ENCODE data around the gene ACOT7. TPM values are rescaled to one million over a fixed set of nuclear protein-coding genes. Genes with fewer than 3 reads are reported as not detected.

Gene ACOT7
- total RNA-seq, 1 experiment from 2014 or later = 36.2 TPM

DNA sequence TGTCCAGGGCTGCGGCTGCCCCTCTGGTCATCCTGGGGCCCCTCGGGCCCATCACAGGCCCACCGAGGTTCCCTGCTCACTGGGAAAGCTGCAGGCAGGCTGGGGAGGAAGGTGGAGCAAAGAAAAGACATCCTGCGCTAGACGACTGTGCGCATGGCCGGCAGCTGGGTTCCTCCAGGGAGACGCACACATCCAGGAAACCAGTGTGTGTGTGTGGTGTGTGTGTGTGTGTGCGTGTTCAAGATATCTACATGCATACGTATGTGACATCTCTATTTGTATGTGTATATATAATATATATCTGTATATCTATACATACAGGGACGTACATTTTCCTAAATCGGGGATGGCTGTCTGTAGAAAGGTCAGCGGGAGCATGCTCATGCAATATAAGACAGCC, 63.7 kb downstream of the ACOT7 start:
- no peak for DNase-seq
- no peaks in the 10 kb centered on the region for H3K9me3 Mint-ChIP-seq (ENCODE audit: low read depth, unreplicated experiment)
- intact Hi-C loops (cut with micrococcal nuclease; ENCODE audit: unreplicated experiment) = no loop called here
- no peaks in the 10 kb centered on the region for H3K36me3 Mint-ChIP-seq (ENCODE audit: insufficient read depth, unreplicated experiment)
- H3K27me3 Mint-ChIP-seq (ENCODE audit: unreplicated experiment) = no peaks in the 10 kb centered on the region
- no peak overlapping the region for H3K4me3 Mint-ChIP-seq (ENCODE audit: low read depth, unreplicated experiment)
- BruUV-seq (replicated peaks) = no TSS peak
- no peaks in the 10 kb centered on the region for H3K4me1 Mint-ChIP-seq (ENCODE audit: low read depth, unreplicated experiment)
- no peak overlapping the region for H3K27ac Mint-ChIP-seq (ENCODE audit: unreplicated experiment)
- TF ChIP-seq CTCF (IDR thresholded peaks at IDR 0.05; ENCODE audit: unreplicated experiment) = no peak
- CTCF ChIA-PET = no interaction called here

GRCh38 chr1:6329396-6329795, 64.2 kb downstream of the ACOT7 start:
- H3K36me3 Mint-ChIP-seq (ENCODE audit: insufficient read depth, unreplicated experiment) = no peaks in the 10 kb centered on the region
- CTCF ChIA-PET = no interaction called here
- H3K4me1 Mint-ChIP-seq (ENCODE audit: low read depth, unreplicated experiment) = no peaks in the 10 kb centered on the region
- no peak overlapping the region for H3K27ac Mint-ChIP-seq (ENCODE audit: unreplicated experiment)
- intact Hi-C loops (cut with micrococcal nuclease; ENCODE audit: unreplicated experiment) = no loop called here
- DNase-seq = no peak
- no peak overlapping the region for H3K4me3 Mint-ChIP-seq (ENCODE audit: low read depth, unreplicated experiment)
- H3K9me3 Mint-ChIP-seq (ENCODE audit: low read depth, unreplicated experiment) = no peaks in the 10 kb centered on the region
- no peaks in the 10 kb centered on the region for H3K27me3 Mint-ChIP-seq (ENCODE audit: unreplicated experiment)
- no peak for TF ChIP-seq CTCF (IDR thresholded peaks at IDR 0.05; ENCODE audit: unreplicated experiment)
- no TSS peak for BruUV-seq (replicated peaks)

- intact Hi-C loops (cut with micrococcal nuclease; ENCODE audit: unreplicated experiment) = no loop called here
- Mint-ChIP-seq H3K4me3 (ENCODE audit: low read depth, unreplicated experiment) (no peak overlapping the region), H3K36me3 (ENCODE audit: insufficient read depth, unreplicated experiment) (no peaks in the 10 kb centered on the region), H3K9me3 (ENCODE audit: low read depth, unreplicated experiment) (no peaks in the 10 kb centered on the region), H3K27ac (ENCODE audit: unreplicated experiment) (no peak overlapping the region), H3K4me1 (ENCODE audit: low read depth, unreplicated experiment) (no peaks in the 10 kb centered on the region), H3K27me3 (ENCODE audit: unreplicated experiment) (no peaks in the 10 kb centered on the region)
- no peak for TF ChIP-seq CTCF (IDR thresholded peaks at IDR 0.05; ENCODE audit: unreplicated experiment)
- no TSS peak for BruUV-seq (replicated peaks)
- no peak for DNase-seq
- CTCF ChIA-PET = no interaction called here
These were observed 64.9 kb downstream of the ACOT7 start for GRCh38 chr1:6328696-6329095.

DNA sequence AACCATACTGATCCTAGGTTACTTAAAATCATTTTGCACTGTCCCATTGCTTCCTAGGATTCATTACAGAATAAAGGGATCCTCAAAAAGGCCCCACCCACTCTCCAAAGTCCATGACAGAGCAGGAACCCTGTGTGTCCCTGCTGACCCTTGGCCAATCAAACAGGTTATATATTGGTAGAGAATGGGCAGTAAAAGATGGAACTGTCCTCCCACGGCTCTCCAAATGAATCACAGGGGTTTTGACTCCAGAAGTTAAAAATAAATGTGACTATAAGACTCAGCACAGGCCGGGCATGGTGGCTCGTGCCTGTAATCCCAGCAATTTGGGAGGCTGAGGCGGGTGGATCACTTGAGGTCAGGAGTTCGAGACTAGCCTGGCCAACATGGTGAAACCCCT, 65.5 kb downstream of the ACOT7 start:
- no peaks in the 10 kb centered on the region for H3K36me3 Mint-ChIP-seq (ENCODE audit: insufficient read depth, unreplicated experiment)
- no peak for TF ChIP-seq CTCF (IDR thresholded peaks at IDR 0.05; ENCODE audit: unreplicated experiment)
- H3K9me3 Mint-ChIP-seq (ENCODE audit: low read depth, unreplicated experiment) = no peaks in the 10 kb centered on the region
- no peak overlapping the region for H3K27ac Mint-ChIP-seq (ENCODE audit: unreplicated experiment)
- no peak overlapping the region for H3K4me3 Mint-ChIP-seq (ENCODE audit: low read depth, unreplicated experiment)
- CTCF ChIA-PET = no interaction called here
- no peaks in the 10 kb centered on the region for H3K27me3 Mint-ChIP-seq (ENCODE audit: unreplicated experiment)
- no peaks in the 10 kb centered on the region for H3K4me1 Mint-ChIP-seq (ENCODE audit: low read depth, unreplicated experiment)
- BruUV-seq (replicated peaks) = no TSS peak
- DNase-seq = no peak
- intact Hi-C loops (cut with micrococcal nuclease; ENCODE audit: unreplicated experiment) = no loop called here

GRCh38 chr1:6325482-6325881, 68.1 kb downstream of the ACOT7 start:
- CTCF ChIA-PET = no interaction called here
- intact Hi-C loops (cut with micrococcal nuclease; ENCODE audit: unreplicated experiment) = no loop called here
- Mint-ChIP-seq H3K36me3 (ENCODE audit: insufficient read depth, unreplicated experiment) (no peaks in the 10 kb centered on the region), H3K27me3 (ENCODE audit: unreplicated experiment) (no peaks in the 10 kb centered on the region), H3K4me3 (ENCODE audit: low read depth, unreplicated experiment) (no peak overlapping the region), H3K4me1 (ENCODE audit: low read depth, unreplicated experiment) (no peaks in the 10 kb centered on the region), H3K27ac (ENCODE audit: unreplicated experiment) (no peak overlapping the region), H3K9me3 (ENCODE audit: low read depth, unreplicated experiment) (no peaks in the 10 kb centered on the region)
- DNase-seq = no peak
- no TSS peak for BruUV-seq (replicated peaks)
- no peak for TF ChIP-seq CTCF (IDR thresholded peaks at IDR 0.05; ENCODE audit: unreplicated experiment)
